AG20443 (cell line): ENCODE results near the gene RCSD1.
"Not testable (repeated sequence)": the region's sequence is repeated elsewhere in the genome, so short reads cannot be mapped to it uniquely, and the experiment has no call there.

Experiments
- DNase-seq: peaks from one replicate; pipeline ENCODE4 v3.0.0; 2012; ENCODE audit warnings: low spot score, mixed read lengths

Gene RCSD1

DNA sequence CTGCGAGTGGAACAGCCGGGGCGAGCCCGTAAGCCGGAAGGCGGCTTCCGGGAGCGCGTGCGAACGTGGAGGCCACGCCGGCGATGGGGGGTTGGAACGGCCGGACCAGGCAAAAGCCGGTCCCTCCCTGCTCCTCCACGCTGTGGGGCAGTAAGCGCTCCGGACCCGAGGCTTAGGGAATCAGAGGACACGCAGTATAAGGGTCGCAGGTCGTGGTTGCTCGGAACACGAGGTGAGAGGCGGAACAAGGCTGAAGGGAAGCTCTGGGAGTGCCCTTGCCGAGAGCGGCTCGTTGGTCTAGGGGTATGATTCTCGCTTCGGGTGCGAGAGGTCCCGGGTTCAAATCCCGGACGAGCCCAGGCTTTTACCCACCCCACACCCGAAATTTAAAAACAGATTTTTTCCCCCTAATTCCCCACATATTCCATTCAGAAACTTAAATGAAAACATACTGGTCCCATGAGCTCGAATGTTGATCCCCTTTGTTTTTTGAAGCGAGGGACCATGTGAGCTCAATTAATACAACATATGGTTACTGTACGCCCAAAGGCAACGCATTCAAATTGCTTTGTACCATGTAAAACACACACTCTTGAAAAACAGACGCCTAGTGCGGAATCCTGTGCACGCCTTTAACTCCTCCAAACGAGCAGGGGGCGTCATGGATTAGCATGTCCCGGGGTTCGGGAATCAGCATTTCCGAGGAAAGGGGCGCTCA is 84.6 kb downstream of the RCSD1 start:
- DNase-seq, result peak; percentile 44

DNA sequence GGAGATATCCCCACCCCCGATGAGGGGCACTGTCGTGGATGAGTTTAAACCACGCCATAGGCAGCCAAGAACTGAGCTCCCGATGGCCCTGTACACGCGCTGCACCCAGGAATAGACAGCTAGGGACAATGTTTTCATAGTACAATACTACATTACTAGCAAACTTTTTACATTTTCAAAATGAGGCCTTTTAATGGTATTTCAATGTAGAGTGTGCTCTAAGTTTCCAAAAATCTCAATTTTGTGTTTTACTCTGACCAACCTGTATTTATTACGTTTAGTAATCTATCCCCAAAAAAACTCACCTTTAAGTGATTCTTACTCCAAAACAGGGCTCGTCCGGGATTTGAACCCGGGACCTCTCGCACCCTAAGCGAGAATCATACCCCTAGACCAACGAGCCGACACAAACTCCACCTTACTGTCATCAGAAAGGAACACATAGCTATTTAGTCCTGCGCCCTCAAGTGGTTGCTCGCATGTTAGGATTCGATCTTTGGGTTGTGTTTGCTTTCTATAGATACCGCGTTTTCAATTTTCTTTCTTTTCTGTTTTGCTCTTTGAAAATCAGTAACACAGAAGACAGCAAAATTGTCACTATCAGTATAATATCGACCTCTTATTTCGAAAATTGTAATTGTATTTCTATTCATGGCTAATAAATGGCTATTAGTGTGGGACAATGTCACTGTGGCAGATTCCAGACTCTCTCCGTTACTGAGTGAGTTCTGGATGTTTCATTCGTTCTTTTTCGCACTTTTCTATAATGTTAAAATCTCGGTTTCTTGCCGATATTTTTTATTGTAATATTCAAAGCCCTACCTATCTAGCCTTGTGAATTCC is 85.3 kb downstream of the RCSD1 start:
- DNase-seq, result peak; percentile 77

- DNase-seq, result no peak
Observed at GRCh38 chr1:167716000-167716271, 85.9 kb downstream of the RCSD1 start.

GRCh38 chr1:167717351-167717750 is 87.3 kb downstream of the RCSD1 start:
- DNase-seq, result no peak

- no peak for DNase-seq
Observed at GRCh38 chr1:167718914-167719691, 89.1 kb downstream of the RCSD1 start.

- DNase-seq, result not testable (repeated sequence)
Observed at GRCh38 chr1:167719715-167720421, 89.8 kb downstream of the RCSD1 start.

DNA sequence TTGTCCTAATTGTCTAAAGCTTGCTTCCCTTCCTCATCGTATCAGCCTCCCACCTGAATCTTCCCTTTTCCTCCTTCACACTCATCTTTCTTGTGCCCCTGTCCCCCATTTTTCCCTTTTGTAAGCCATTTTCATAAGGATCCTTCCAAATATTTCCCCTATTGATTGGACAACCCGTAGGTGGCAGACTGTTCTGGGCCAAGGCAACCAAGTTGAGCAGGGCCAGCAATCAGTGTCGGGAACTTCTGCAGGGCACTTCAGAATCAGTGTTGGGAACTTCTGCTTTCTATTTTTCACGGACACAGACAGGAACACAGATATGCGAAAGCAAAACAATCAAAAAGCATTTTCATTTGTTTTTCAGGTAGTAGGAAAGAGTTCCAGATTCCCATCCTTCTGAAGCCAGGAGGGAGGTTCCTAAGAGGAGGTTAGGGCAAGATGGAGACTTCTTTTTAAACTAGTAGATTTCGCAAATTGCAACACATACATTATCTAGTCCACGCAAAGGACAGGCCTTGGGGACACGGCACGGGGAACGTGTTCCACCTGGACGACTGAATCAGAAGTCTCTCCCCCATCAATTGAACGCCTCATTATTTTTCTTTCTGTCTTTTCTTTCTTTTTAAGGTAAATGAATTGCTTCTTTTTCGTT is 91.1 kb downstream of the RCSD1 start:
- DNase-seq, result peak; percentile 55

GRCh38 chr1:167721617-167722151 is 91.7 kb downstream of the RCSD1 start, which contains the start of gene MPZL1:
MPZL1 (plus strand) TSS chr1:167721982; CDS start chr1:167722152, 170 bp downstream.
- DNase-seq, result peak; percentile 99

DNA sequence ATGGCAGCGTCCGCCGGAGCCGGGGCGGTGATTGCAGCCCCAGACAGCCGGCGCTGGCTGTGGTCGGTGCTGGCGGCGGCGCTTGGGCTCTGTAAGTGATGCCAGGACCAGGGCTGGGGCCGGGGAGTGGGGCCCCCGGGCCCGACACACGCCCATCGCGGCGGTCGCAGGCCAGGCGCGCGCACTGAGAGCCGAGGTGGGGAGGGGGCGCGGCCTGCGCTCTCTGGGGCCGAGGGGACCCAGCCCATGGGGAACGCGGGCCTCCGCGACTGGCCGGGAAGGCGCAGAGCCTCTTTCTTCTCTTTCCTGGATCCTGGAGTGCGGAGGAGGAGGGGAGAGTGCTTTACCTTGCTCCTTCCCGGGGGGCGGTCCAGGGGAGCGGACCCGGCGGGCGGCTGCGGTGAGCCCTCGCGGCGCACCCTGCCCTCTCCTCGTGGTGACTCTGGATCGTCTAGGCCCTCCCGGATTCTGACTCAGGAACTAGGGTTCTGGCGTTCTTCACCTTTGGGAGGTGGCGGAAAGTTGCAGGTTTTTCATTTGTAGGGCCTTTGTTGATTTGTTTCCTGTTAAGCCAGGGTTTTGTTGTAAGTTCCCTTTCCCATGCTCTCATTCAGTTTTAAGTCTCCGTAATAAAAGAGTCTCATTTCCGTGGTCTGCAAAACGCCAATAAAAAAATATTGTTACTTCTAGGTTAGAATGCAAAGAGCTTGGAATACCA is 92.3 kb downstream of the RCSD1 start:
- DNase-seq, result peak; percentile 54

GRCh38 chr1:167722870-167723251 is 92.8 kb downstream of the RCSD1 start:
- no peak for DNase-seq

- DNase-seq, result no peak
Observed at GRCh38 chr1:167723707-167724323, 93.8 kb downstream of the RCSD1 start.

DNA sequence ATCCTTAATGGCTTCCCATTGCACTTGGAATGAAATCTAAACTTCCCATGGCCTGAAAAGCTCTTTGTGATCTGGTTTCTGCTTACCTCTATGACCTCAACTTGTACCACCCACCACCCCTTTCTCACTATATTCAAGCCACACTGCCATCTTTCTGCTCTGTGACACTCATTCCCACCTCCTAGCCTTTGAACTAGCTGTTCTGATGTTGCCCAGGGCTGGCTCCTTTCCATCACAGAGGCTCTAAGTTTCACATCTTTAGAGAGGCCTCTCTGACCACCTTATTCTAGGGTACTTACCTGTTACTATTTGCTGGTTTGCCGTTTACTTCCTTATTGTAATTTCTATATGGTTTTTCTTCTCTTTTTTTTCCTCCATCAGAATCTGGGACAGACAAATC is 96.0 kb downstream of the RCSD1 start:
- no peak for DNase-seq

- no peak for DNase-seq
Observed at GRCh38 chr1:167728818-167729410, 98.9 kb downstream of the RCSD1 start.

DNA sequence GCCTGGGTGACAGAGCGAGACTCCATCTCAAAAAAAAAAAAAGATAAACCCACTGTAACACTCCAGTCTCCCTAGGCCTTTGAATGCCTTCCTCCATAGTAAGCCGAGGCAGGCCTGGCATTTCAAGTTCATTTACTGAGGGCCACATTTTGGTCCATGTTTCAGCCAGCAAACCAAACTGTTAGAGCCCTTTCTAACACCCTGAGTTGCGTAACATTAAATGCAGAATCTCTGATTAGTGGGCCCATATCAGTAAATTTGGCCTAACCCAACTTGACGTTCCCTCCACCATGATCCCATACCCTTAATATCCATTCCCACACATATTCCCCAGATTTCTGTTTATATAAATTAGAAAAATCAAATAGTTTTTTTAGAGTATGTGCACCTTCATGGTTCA is 104.2 kb downstream of the RCSD1 start:
- DNase-seq, result no peak

DNA sequence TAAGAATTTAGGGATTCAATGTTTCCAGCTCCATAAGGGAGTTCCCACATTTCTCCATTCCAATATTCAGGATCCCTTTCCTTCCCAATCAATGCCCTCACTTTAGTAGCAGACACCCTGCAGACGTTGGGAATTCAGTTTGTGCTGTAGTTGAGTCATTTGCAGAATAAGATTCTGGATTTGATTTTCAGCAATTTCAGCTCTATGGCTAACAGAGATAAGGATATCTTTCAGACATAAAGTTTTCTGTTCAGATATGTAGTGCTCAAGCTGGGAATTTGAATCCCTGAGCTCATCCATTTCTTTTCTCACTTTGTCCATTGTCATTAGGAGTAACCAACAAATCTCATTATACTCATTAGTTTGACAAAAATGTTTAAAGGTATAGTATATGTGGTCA is 104.8 kb downstream of the RCSD1 start:
- no peak for DNase-seq

- DNase-seq, result no peak
Observed at GRCh38 chr1:167737169-167737568, 107.1 kb downstream of the RCSD1 start.

- no peak for DNase-seq
Observed at GRCh38 chr1:167738158-167738557, 108.1 kb downstream of the RCSD1 start.

GRCh38 chr1:167739752-167740151 is 109.7 kb downstream of the RCSD1 start:
- no peak for DNase-seq

- not testable (repeated sequence) for DNase-seq
Observed at GRCh38 chr1:167741103-167741502, 111.1 kb downstream of the RCSD1 start.
